K562 (cell line): Measurements from ENCODE around the gene PRPF6. TPM values are rescaled to one million over a fixed set of nuclear protein-coding genes. Genes with fewer than 3 reads are reported as not detected.
A peak's percentile ranks its signal among the peaks of the same experiment; 100 is the strongest.

ENCODE experiments used
- CBFB ChIP-seq: sonication (generic); formaldehyde crosslinking; IDR thresholded peaks from 2 replicates; pipeline ENCODE4 v1.4.0; 2020; ENCODE audit warnings: mild to moderate bottlenecking, missing genetic modification reagents
- CEBPB ChIP-seq: fragments of 450-650 bp; IDR thresholded peaks from 2 replicates; pipeline ENCODE4 v1.6.1; 2016; ENCODE audit warnings: missing genetic modification characterization, missing compliant biosample characterization
- E2F3 ChIP-seq: fragments of 250-450 bp; sonication (Bioruptor Pico); IDR thresholded peaks from 2 replicates; pipeline ENCODE4 v1.4.0; 2020; ENCODE audit warnings: mild to moderate bottlenecking
- E2F8 ChIP-seq: fragments of 450-650 bp; IDR thresholded peaks from 2 replicates; pipeline ENCODE4 v1.7.1; 2018; ENCODE audit warnings: mild to moderate bottlenecking, low read depth; ENCODE audit not compliant: partially characterized antibody
- FIP1L1 ChIP-seq: fragments of 200-400 bp; formaldehyde crosslinking; IDR thresholded peaks from 2 replicates; pipeline ENCODE4 v1.6.1; 2018; ENCODE audit warnings: mild to moderate bottlenecking, low read depth, low read length; ENCODE audit not compliant: poor library complexity, severe bottlenecking
- FUS ChIP-seq: fragments of 200-400 bp; formaldehyde crosslinking; optimal IDR thresholded peaks from 2 replicates; pipeline ENCODE3; 2017; ENCODE audit warnings: low read depth, low read length
- HDGF ChIP-seq: fragments of 450-650 bp; IDR thresholded peaks from 2 replicates; pipeline ENCODE4 v1.6.1; 2016
- IRF9 ChIP-seq: fragments of 450-650 bp; IDR thresholded peaks from 2 replicates; pipeline ENCODE4 v1.6.1; 2016; ENCODE audit warnings: missing biosample characterization, missing genetic modification characterization
- KAT7 ChIP-seq: sonication (generic); formaldehyde crosslinking; IDR thresholded peaks from 2 replicates; pipeline ENCODE4 v1.8.0; 2022; ENCODE audit warnings: missing genetic modification reagents, mild to moderate bottlenecking, borderline replicate concordance
- MAFK ChIP-seq: IDR thresholded peaks from 2 replicates; pipeline ENCODE4 v1.6.1; 2011; ENCODE audit warnings: low read length, improper control_type of control experiment
- MCM3 ChIP-seq: fragments of 450-650 bp; IDR thresholded peaks from 2 replicates; pipeline ENCODE4 v1.6.1; 2016
- MEIS2 ChIP-seq: fragments of 450-650 bp; IDR thresholded peaks from 2 replicates; pipeline ENCODE4 v1.6.1; 2014; ENCODE audit warnings: mild to moderate bottlenecking; ENCODE audit not compliant: partially characterized antibody
- PCBP1 ChIP-seq: fragments of 200-400 bp; formaldehyde crosslinking; IDR thresholded peaks from 2 replicates; pipeline ENCODE4 v1.6.1; 2018; ENCODE audit warnings: mild to moderate bottlenecking, low read depth, low read length; ENCODE audit not compliant: poor library complexity, severe bottlenecking
- PKNOX1 ChIP-seq: fragments of 450-650 bp; IDR thresholded peaks from 2 replicates; pipeline ENCODE4 v1.6.1; 2016
- POLR2AphosphoS5 ChIP-seq: IDR thresholded peaks from 2 replicates; pipeline ENCODE4 v1.6.1; 2011; ENCODE audit warnings: mild to moderate bottlenecking, low read depth, low read length, moderate library complexity; ENCODE audit not compliant: control insufficient read depth, insufficient read depth
- SIN3A ChIP-seq, 2 experiments: fragments of 150-350 bp in 1 of 2; IDR thresholded peaks; 2 replicates each; pipeline ENCODE4 v1.6.1; 2011 to 2016; ENCODE audit warnings: borderline replicate concordance in 2 of 2, low read depth in 2 of 2, low read length in 2 of 2, mild to moderate bottlenecking in 2 of 2, moderate library complexity in 2 of 2; ENCODE audit not compliant: control insufficient read depth in 1 of 2
- SMAD4 ChIP-seq: fragments of 250-450 bp; sonication (Bioruptor Pico); conservative IDR thresholded peaks from 2 replicates; pipeline ENCODE4 v1.8.0; 2021; ENCODE audit warnings: inconsistent platforms, mild to moderate bottlenecking, moderate library complexity
- SP1 ChIP-seq: sonication (generic); formaldehyde crosslinking; IDR thresholded peaks from 2 replicates; pipeline ENCODE4 v1.8.1; 2022; ENCODE audit warnings: mild to moderate bottlenecking, missing genetic modification reagents
- USF2 ChIP-seq: sonication (generic); formaldehyde crosslinking; IDR thresholded peaks from 2 replicates; pipeline ENCODE4 v1.5.0; 2020; ENCODE audit warnings: missing genetic modification reagents
- ZNF785 ChIP-seq: fragments of 250-450 bp; sonication (Bioruptor Pico); IDR thresholded peaks from 2 replicates; pipeline ENCODE4 v1.4.0; 2020; ENCODE audit warnings: mild to moderate bottlenecking
- polyA plus RNA-seq, 8 experiments: library from polyadenylated mRNA; depleted of rRNA in 4 of 8; stranded (reverse) in 5 of 8; unstranded in 3 of 8; fragments of >200 nt; fragmentation: Nextera tagmentation in 2 of 8; fragmentation: Illumina TruSeq in 1 of 8; extraction: Ambion mirVana in 2 of 8; extraction: Trizol in 1 of 8; gene quantifications; 2 replicates each; pipeline versions ENCODE4 v1.2.1 to v1.2.3, GENCODE V29; 2011 to 2014; ENCODE audit warnings: inconsistent platforms in 1 of 8, missing spikeins in 1 of 8
- total RNA-seq, 7 experiments: library from RNA; depleted of rRNA in 6 of 7; stranded (reverse); fragments of >200 nt in 6 of 7; fragmentation: Illumina TruSeq in 2 of 7; extraction: Trizol in 2 of 7; gene quantifications; 2 replicates each; pipeline versions ENCODE4 v1.2.1 to v1.2.3, GENCODE V29; 2011 to 2021; ENCODE audit warnings: low replicate concordance in 1 of 7

The PRPF6 gene
- total and polyA plus RNA-seq, 9 of the 15 experiments (the other 6 are each of a cell fraction or from before 2014, with no cell fraction given), result 4.2 to 83.2 (median 59.9) TPM

GRCh38 chr20:63941282-63942081 is 39.5 kb upstream of the PRPF6 start (continued):
- TF ChIP-seq FUS (no peak), SP1 (peak; percentile 62; the same call in 1 of the 2 replicates), CEBPB (tag) (no peak), PKNOX1 (peak; percentile 68), ZNF785 (no peak), MEIS2 (no peak), POLR2AphosphoS5 (no peak), E2F8 (no peak), E2F3 (CRISPR knock-in tag) (no peak), MCM3 (no peak), KAT7 (CRISPR knock-in tag) (no peak), CBFB (CRISPR knock-in tag) (no peak), FIP1L1 (peak; percentile 29), MAFK (no peak), USF2 (CRISPR knock-in tag) (no peak), IRF9 (tag) (no peak), PCBP1 (peak; percentile 31), SMAD4 (CRISPR knock-in tag) (no peak), SIN3A (IDR thresholded peaks at IDR 0.05; ENCODE audit: borderline replicate concordance in 2 of 2, control insufficient read depth in 1 of 2, low read depth in 2 of 2, low read length in 2 of 2) (peak in 1 of 2 experiments; percentile 61; a peak in 1 of 4 replicates), HDGF (peak; percentile 92; the same call in 1 of the 2 replicates)
